NB4 (cell line): ENCODE data around the gene FAAP20.

Source experiments
- DNase-seq: peaks from one replicate; pipeline ENCODE4 v3.0.0; 2010; ENCODE audit warnings: low read depth
- H3K4me3 ChIP-seq: one replicate; pipeline ENCODE4 v1.5.1; 2011; ENCODE audit warnings: mild to moderate bottlenecking, low read depth, low read length, moderate library complexity
- MAX ChIP-seq: IDR thresholded peaks from 2 replicates; pipeline ENCODE4 v1.6.1; 2011; ENCODE audit warnings: low read depth, low read length
- MYC ChIP-seq: IDR thresholded peaks from 2 replicates; pipeline ENCODE4 v1.6.1; 2011; ENCODE audit warnings: low read depth, low read length
- POLR2A ChIP-seq: IDR thresholded peaks from 2 replicates; pipeline ENCODE4 v1.6.1; 2011; ENCODE audit warnings: mild to moderate bottlenecking; ENCODE audit not compliant: insufficient read length; ENCODE audit errors: extremely low read depth
- TF ChIP-seq, protein P1 (sequence below): IDR thresholded peaks from one replicate; pipeline ENCODE4 v1.5.1; 2012; ENCODE audit warnings: low read depth, low read length

The FAAP20 gene

GRCh38 chr1:2175055-2175414 lies 19.5 kb downstream of the FAAP20 start:
- no peak overlapping the region for H3K4me3 ChIP-seq
- DNase-seq, result no peak
- TF ChIP-seq POLR2A (no peak), MAX (no peak), MYC (no peak)
- TF ChIP-seq, protein P1, sequence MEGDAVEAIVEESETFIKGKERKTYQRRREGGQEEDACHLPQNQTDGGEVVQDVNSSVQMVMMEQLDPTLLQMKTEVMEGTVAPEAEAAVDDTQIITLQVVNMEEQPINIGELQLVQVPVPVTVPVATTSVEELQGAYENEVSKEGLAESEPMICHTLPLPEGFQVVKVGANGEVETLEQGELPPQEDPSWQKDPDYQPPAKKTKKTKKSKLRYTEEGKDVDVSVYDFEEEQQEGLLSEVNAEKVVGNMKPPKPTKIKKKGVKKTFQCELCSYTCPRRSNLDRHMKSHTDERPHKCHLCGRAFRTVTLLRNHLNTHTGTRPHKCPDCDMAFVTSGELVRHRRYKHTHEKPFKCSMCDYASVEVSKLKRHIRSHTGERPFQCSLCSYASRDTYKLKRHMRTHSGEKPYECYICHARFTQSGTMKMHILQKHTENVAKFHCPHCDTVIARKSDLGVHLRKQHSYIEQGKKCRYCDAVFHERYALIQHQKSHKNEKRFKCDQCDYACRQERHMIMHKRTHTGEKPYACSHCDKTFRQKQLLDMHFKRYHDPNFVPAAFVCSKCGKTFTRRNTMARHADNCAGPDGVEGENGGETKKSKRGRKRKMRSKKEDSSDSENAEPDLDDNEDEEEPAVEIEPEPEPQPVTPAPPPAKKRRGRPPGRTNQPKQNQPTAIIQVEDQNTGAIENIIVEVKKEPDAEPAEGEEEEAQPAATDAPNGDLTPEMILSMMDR, result no peak

GRCh38 chr1:2174348-2175054 lies 20.1 kb downstream of the FAAP20 start:
- DNase-seq, result peak; percentile 67
- no peak overlapping the region for H3K4me3 ChIP-seq
- TF ChIP-seq, protein P1, result peak; percentile 93
- TF ChIP-seq MYC (peak; percentile 61; the same call in 1 of the 2 replicates), POLR2A (no peak), MAX (peak; percentile 76)

DNA sequence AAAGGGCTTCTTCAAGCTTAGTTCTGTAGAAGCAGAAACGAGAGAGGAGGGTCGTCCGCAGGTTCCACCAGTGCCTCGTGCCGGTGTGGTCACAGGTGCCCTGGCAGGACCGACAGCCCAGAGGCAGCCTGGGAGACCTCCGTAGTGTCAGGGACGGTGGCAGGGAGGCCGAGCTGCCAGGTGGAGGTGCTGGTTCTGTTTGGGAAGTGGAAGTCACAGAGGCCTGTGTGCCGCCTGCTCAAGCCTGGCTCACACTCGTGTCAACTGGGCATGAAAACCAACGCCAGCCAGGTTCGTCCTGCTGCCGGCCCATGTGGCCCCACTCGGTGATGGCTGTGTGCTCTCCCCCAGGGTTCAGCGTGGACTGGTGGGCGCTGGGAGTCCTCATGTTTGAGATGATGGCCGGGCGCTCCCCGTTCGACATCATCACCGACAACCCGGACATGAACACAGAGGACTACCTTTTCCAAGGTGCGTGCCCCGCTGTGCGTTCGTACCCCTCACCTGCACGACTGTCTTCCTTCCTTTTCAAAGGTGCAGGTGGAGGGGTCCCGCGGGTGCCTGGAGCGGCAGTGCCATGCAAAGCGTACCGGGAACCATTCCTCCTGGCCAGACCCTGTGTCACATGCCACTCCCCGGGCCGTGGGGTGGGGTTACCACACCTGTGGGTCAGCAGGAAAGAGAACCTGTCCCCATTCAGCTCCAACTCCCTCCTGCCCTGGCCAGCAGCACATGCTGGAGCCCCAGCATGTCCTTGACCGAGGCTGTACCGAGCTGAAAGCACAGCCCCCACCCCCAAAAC lies 20.8 kb downstream of the FAAP20 start:
- no peak overlapping the region for H3K4me3 ChIP-seq
- DNase-seq, result no peak
- TF ChIP-seq POLR2A, result no peak

- TF ChIP-seq POLR2A (no peak), MAX (no peak), MYC (no peak)
- TF ChIP-seq, protein P1, result no peak
- no peak for DNase-seq
- no peak overlapping the region for H3K4me3 ChIP-seq
These were observed 21.9 kb downstream of the FAAP20 start for GRCh38 chr1:2172551-2173146.

DNA sequence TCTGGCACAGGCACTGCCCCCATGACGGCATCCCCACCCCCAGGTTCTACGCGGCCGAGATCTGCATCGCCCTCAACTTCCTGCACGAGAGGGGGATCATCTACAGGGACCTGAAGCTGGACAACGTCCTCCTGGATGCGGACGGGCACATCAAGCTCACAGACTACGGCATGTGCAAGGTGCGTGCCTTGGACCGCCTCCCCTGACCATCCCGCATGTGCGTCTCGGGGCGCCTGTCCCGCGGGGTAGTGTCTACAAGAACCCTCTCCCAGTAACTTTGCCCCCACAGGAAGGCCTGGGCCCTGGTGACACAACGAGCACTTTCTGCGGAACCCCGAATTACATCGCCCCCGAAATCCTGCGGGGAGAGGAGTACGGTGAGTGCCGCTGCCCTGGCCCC lies 22.6 kb downstream of the FAAP20 start:
- no peak for DNase-seq
- TF ChIP-seq MYC (no peak), MAX (no peak), POLR2A (no peak)
- TF ChIP-seq, protein P1, result no peak
- no peak overlapping the region for H3K4me3 ChIP-seq

- H3K4me3 ChIP-seq, result no peak overlapping the region
- TF ChIP-seq POLR2A, result no peak
- no peak for TF ChIP-seq MAX
- DNase-seq, result no peak
These were observed 24.4 kb downstream of the FAAP20 start for GRCh38 chr1:2170211-2170610.
